OCI-LY3 (cell line): ENCODE data around the gene VGLL4.

ENCODE experiments used
- H2AFZ ChIP-seq: fragments of 200-600, 300-600 bp; shearing (Covaris generic); 2 replicates; pipeline ENCODE4 v1.6.0; 2014; ENCODE audit warnings: antibody characterized with exemption, low read depth, low read length
- H3K27ac ChIP-seq: fragments of 200-600, 300-600 bp; sonication (generic); 2 replicates; pipeline ENCODE4 v1.5.1; 2014; ENCODE audit warnings: mild to moderate bottlenecking, low read length, moderate library complexity, mixed read lengths
- H3K27me3 ChIP-seq: fragments of 200-600, 300-600 bp; sonication (generic); 2 replicates; pipeline ENCODE4 v1.6.1; 2014; ENCODE audit warnings: low read depth, low read length, mixed read lengths
- H3K36me3 ChIP-seq: fragments of 200-600, 300-600 bp; sonication (generic); replicated peaks from 2 replicates; pipeline ENCODE3; 2014; ENCODE audit warnings: low read depth, low read length, mixed read lengths
- H3K4me1 ChIP-seq: fragments of 300-600, 200-600 bp; sonication (generic); 2 replicates; pipeline ENCODE4 v1.6.1; 2014; ENCODE audit warnings: low read length, mixed read lengths
- H3K4me2 ChIP-seq: fragments of 200-600, 300-600 bp; sonication (generic); 2 replicates; pipeline ENCODE4 v1.6.1; 2014; ENCODE audit warnings: low read length, mixed read lengths
- H3K4me3 ChIP-seq: fragments of 300-600, 200-600 bp; sonication (generic); 2 replicates; pipeline ENCODE4 v1.5.1; 2014; ENCODE audit warnings: antibody characterized with exemption, mild to moderate bottlenecking, low read length, moderate library complexity
- H3K79me2 ChIP-seq: fragments of 300-600, 200-600 bp; shearing (Covaris generic); 2 replicates; pipeline ENCODE4 v1.6.1; 2014; ENCODE audit warnings: mild to moderate bottlenecking, low read length, mixed read lengths
- H3K9ac ChIP-seq: fragments of 300-600, 200-600 bp; shearing (Covaris generic); 2 replicates; pipeline ENCODE4 v1.6.0; 2014; ENCODE audit warnings: mild to moderate bottlenecking, low read length, moderate library complexity
- H3K9me3 ChIP-seq: fragments of 200-600, 300-600 bp; shearing (Covaris generic); 2 replicates; pipeline ENCODE4 v1.6.1; 2014; ENCODE audit warnings: low read length, mixed read lengths; ENCODE audit not compliant: insufficient read depth
- H4K20me1 ChIP-seq: fragments of 200-600, 300-600 bp; sonication (generic); 2 replicates; pipeline ENCODE4 v1.6.1; 2016; ENCODE audit warnings: low read length, mixed read lengths; ENCODE audit not compliant: insufficient read depth
- EZH2phosphoT487 ChIP-seq: fragments of 200-600 bp; shearing (Covaris generic); IDR thresholded peaks from 2 replicates; pipeline ENCODE4 v1.6.1; 2018; ENCODE audit warnings: antibody characterized with exemption, mixed run types, low read depth
- TF ChIP-seq, protein P1 (sequence below): fragments of 200-600, 300-600 bp; sonication (generic); IDR thresholded peaks from 2 replicates; pipeline ENCODE4 v1.5.1; 2014; ENCODE audit warnings: antibody characterized with exemption, low read length, low read depth

The VGLL4 gene

DNA sequence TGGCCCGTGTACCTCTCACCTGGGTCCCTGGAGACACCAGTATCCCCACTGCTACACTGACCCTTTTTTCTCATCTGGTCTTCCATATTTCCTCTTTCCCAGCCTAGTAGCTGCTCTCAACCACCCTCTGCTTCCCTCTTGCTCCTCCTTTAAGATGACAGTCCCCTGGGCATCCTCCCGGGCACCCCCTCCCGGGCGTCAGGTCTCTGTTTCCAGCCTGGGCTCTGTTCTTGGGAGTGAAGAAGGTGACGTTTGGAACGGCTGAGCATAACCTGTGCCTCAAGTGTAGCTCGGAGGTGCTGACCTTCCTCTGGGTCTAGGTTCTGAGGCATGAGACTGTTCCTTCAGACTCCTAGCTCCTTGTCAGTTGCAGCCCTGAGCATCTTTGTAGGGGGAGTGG is 101.2 kb downstream of the VGLL4 start:
- Histone ChIP-seq H3K36me3 (no peaks in the 10 kb centered on the region), H3K79me2 (no peaks in the 10 kb centered on the region), H3K9ac (no peak overlapping the region), H3K27me3 (no peaks in the 10 kb centered on the region), H3K4me1 (no peaks in the 10 kb centered on the region), H2AFZ (no peak overlapping the region), H3K27ac (no peak overlapping the region), H4K20me1 (no peaks in the 10 kb centered on the region), H3K4me2 (no peak overlapping the region), H3K4me3 (no peak overlapping the region), H3K9me3 (no peaks in the 10 kb centered on the region)
- TF ChIP-seq, protein P1, sequence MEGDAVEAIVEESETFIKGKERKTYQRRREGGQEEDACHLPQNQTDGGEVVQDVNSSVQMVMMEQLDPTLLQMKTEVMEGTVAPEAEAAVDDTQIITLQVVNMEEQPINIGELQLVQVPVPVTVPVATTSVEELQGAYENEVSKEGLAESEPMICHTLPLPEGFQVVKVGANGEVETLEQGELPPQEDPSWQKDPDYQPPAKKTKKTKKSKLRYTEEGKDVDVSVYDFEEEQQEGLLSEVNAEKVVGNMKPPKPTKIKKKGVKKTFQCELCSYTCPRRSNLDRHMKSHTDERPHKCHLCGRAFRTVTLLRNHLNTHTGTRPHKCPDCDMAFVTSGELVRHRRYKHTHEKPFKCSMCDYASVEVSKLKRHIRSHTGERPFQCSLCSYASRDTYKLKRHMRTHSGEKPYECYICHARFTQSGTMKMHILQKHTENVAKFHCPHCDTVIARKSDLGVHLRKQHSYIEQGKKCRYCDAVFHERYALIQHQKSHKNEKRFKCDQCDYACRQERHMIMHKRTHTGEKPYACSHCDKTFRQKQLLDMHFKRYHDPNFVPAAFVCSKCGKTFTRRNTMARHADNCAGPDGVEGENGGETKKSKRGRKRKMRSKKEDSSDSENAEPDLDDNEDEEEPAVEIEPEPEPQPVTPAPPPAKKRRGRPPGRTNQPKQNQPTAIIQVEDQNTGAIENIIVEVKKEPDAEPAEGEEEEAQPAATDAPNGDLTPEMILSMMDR, result no peak

DNA sequence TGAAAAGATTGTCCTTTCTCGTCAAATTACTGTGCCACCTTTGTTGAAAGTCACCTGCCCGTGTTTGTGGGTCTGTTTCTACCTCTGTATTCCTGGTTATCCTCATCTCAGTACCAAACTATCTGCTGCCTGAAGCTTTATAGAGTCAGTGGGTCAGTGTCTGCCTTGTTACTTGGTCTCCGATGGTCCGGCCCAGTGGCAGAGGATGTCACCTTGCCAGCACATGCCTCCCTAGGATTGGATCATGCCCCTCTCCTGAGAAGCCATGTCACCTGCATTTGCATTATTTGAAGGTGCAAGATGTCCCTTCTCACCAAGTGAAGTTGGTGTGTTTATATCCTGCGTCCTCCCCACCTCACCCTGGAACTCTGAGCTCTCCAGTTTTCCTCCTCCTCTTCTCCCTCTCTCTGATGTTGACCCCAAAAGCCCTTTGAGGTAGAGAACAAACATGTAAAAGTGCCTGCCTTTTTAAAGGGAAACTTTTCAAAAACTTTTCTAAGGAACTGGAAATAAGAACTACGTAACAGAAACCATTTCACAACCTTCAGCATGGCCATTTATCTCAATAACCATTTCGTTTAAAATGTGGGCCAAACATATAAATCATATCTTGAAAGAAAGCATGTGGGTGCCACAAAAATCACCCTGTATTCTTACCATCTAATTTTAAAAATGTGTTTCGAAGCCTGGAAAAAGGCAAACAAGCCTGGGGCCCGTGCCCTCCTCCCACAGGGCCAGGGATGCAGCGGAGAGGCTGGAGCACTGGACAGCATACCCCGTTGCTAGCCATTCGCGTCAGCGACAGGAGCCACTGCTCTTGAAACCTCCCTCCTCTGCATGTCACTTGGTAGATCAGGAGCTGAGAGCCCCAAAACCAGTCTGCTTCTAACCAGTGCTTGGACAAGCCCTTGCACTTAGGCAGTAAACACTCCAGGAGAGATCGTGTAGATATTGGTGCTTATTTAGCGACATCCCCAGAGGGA is 102.1 kb downstream of the VGLL4 start:
- H3K4me1 ChIP-seq, result no peaks in the 10 kb centered on the region
- H3K79me2 ChIP-seq, result no peaks in the 10 kb centered on the region
- no peak overlapping the region for H3K27ac ChIP-seq
- H3K9ac ChIP-seq, result no peak overlapping the region
- no peaks in the 10 kb centered on the region for H3K9me3 ChIP-seq
- H3K36me3 ChIP-seq, result no peaks in the 10 kb centered on the region
- no peak overlapping the region for H2AFZ ChIP-seq
- no peaks in the 10 kb centered on the region for H3K27me3 ChIP-seq
- H4K20me1 ChIP-seq, result no peaks in the 10 kb centered on the region
- H3K4me2 ChIP-seq, result no peak overlapping the region
- TF ChIP-seq, protein P1, result no peak
- TF ChIP-seq EZH2phosphoT487, result no peak
- H3K4me3 ChIP-seq, result no peak overlapping the region

DNA sequence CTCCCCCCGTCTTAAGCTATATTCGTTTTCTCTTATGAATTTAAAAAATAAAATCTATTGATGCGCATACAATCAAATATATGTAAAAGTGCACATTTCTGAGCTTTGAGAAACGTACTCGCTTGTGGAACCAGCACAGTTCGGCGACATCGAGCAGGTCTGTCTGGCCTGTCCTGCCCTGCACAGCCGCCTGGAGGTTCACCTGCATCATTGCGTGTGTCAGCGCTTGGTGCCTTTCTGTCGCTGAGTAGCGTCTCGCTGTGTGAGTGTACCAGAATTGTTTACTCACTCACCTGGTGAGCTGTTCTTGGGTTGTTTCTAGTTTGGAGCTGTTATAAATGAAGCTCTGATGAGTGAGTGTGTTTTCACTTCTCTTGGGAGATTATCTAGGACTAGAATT is 104.0 kb downstream of the VGLL4 start:
- H3K4me3 ChIP-seq, result no peak overlapping the region
- H3K27ac ChIP-seq, result no peak overlapping the region
- H3K4me1 ChIP-seq, result no peaks in the 10 kb centered on the region
- no peaks in the 10 kb centered on the region for H3K79me2 ChIP-seq
- no peak overlapping the region for H3K9ac ChIP-seq
- no peak for TF ChIP-seq EZH2phosphoT487
- TF ChIP-seq, protein P1, result no peak
- no peaks in the 10 kb centered on the region for H3K27me3 ChIP-seq
- H2AFZ ChIP-seq, result no peak overlapping the region
- no peaks in the 10 kb centered on the region for H3K36me3 ChIP-seq
- no peaks in the 10 kb centered on the region for H4K20me1 ChIP-seq
- no peaks in the 10 kb centered on the region for H3K9me3 ChIP-seq
- no peak overlapping the region for H3K4me2 ChIP-seq

DNA sequence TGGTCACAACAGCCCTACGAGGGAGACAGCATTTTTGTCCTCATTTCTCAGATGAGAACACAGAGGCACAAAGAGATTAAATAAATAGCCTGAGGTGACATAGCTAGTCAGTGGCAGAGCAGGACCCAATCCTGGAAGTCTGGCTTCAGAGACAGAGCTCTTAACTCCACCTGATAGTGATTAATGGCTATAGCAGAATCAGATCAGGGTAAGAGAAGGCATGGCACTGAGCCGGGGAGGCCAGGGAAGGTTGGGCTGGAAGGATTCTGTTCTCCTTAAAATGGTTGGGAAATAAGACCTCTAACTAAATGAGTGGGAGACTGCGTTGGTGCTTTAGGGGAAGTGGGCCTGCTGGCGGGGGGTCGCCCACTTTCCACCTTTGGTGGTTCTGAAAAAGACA is 104.5 kb downstream of the VGLL4 start:
- Histone ChIP-seq H3K27ac (no peak overlapping the region), H3K4me1 (no peaks in the 10 kb centered on the region), H4K20me1 (no peaks in the 10 kb centered on the region), H3K9me3 (no peaks in the 10 kb centered on the region), H3K36me3 (no peaks in the 10 kb centered on the region), H3K79me2 (no peaks in the 10 kb centered on the region), H3K4me3 (no peak overlapping the region), H3K9ac (no peak overlapping the region), H2AFZ (no peak overlapping the region), H3K4me2 (no peak overlapping the region), H3K27me3 (no peaks in the 10 kb centered on the region)
- TF ChIP-seq, protein P1, result no peak
- no peak for TF ChIP-seq EZH2phosphoT487
